NCI-H2107 treated with DMSO at 0.1 percent for 48 hours (cell line): ENCODE data around the gene TAF7.
"Not testable (repeated sequence)": the region's sequence is repeated elsewhere in the genome, so short reads cannot be mapped to it uniquely, and the experiment has no call there.

ENCODE experiments used
- DNase-seq: peaks from one replicate; lab custom pipeline; 2025; ENCODE audit not compliant: unreplicated experiment; lab: John Stamatoyannopoulos, UW

The TAF7 gene

GRCh38 chr5:141338538-141339306, 18.1 kb upstream of the TAF7 start, which contains the start of gene PCDHGA2:
Gene PCDHGA2 (plus strand): TSS chr5:141338760.
- DNase-seq = no peak

- not testable (repeated sequence) for DNase-seq
Observed at GRCh38 chr5:141332571-141332970, 12.0 kb upstream of the TAF7 start.

- DNase-seq = no peak
Observed at GRCh38 chr5:141330299-141331080, 9.9 kb upstream of the TAF7 start, which contains the start of gene PCDHGA1. Gene PCDHGA1 (plus strand): TSS chr5:141330514.

- no peak for DNase-seq
Observed at GRCh38 chr5:141328231-141328630, 7.6 kb upstream of the TAF7 start.

- DNase-seq = no peak
Observed at GRCh38 chr5:141326088-141326854, 5.7 kb upstream of the TAF7 start.

GRCh38 chr5:141322261-141322660, 1.7 kb upstream of the TAF7 start:
- DNase-seq = no peak

GRCh38 chr5:141319699-141320098, 885 bp downstream of the TAF7 start:
- no peak for DNase-seq

- DNase-seq = no peak
Observed at GRCh38 chr5:141319202-141319601, 1.4 kb downstream of the TAF7 start.

- not testable (repeated sequence) for DNase-seq
Observed at GRCh38 chr5:141316963-141317362, 3.6 kb downstream of the TAF7 start.

GRCh38 chr5:141313711-141314110, 6.9 kb downstream of the TAF7 start:
- no peak for DNase-seq

- DNase-seq = no peak
Observed at GRCh38 chr5:141306630-141307029, 14.0 kb downstream of the TAF7 start.

- DNase-seq = no peak
Observed at GRCh38 chr5:141303756-141304155, 16.8 kb downstream of the TAF7 start, which contains the start of gene SLC25A2. Gene SLC25A2 (minus strand): TSS chr5:141304049. CDS start chr5:141303865, 184 bp downstream.

GRCh38 chr5:141298376-141298775, 22.2 kb downstream of the TAF7 start:
- no peak for DNase-seq

GRCh38 chr5:141272906-141273305, 47.7 kb downstream of the TAF7 start:
- no peak for DNase-seq

GRCh38 chr5:141269195-141269594, 51.4 kb downstream of the TAF7 start:
- no peak for DNase-seq
